Stimulated activated naive B cell treated with anti-CD40 and anti-IgM and Interleukin-4, amounts not matched to agents 10 μg/mL and 1 μg/mL and 100 μg/mL, for 72 hours (primary cell): ENCODE measurements around the gene TMEFF2.
"Not testable (repeated sequence)": the region's sequence is repeated elsewhere in the genome, so short reads cannot be mapped to it uniquely, and the experiment has no call there.

Experiments used
- ATAC-seq, 2 donors: fragments of 150-1000 bp; cut with Tn5 transposase; replicated peaks; 2 replicates each; pipeline ENCODE4 v1.10.0; 2021; ENCODE audit warnings: moderate library complexity in 1 of 2
- DNase-seq: peaks from one replicate; pipeline ENCODE4 v3.0.0; 2021
- H3K27ac Mint-ChIP-seq: one replicate; pipeline ENCODE4 v1.8.0; 2022; ENCODE audit warnings: mild to moderate bottlenecking, mixed read lengths
- H3K27me3 Mint-ChIP-seq, 2 donors: one replicate each; pipeline ENCODE4 v1.8.0; 2022; ENCODE audit warnings: mixed read lengths in 2 of 2
- H3K36me3 Mint-ChIP-seq, 2 donors: one replicate each; pipeline ENCODE4 v1.8.0; 2022; ENCODE audit warnings: mixed read lengths in 2 of 2, mild to moderate bottlenecking in 1 of 2
- H3K4me1 Mint-ChIP-seq, 2 donors: one replicate each; pipeline ENCODE4 v1.8.0; 2022; ENCODE audit warnings: mixed read lengths in 2 of 2, mild to moderate bottlenecking in 1 of 2
- H3K4me3 Mint-ChIP-seq, 2 donors: one replicate each; pipeline ENCODE4 v1.8.0; 2022; ENCODE audit warnings: mild to moderate bottlenecking in 2 of 2, mixed read lengths in 2 of 2, moderate library complexity in 1 of 2
- H3K9me3 Mint-ChIP-seq, 2 donors: one replicate each; pipeline ENCODE4 v1.8.0; 2022; ENCODE audit warnings: mixed read lengths in 2 of 2, mild to moderate bottlenecking in 1 of 2

The TMEFF2 gene

GRCh38 chr2:192130312-192130711 lies 64.4 kb downstream of the TMEFF2 start:
- not testable (repeated sequence) for H3K4me3 Mint-ChIP-seq, H3K27ac Mint-ChIP-seq, ATAC-seq, DNase-seq, H3K27me3 Mint-ChIP-seq, H3K9me3 Mint-ChIP-seq, H3K4me1 Mint-ChIP-seq, H3K36me3 Mint-ChIP-seq

DNA sequence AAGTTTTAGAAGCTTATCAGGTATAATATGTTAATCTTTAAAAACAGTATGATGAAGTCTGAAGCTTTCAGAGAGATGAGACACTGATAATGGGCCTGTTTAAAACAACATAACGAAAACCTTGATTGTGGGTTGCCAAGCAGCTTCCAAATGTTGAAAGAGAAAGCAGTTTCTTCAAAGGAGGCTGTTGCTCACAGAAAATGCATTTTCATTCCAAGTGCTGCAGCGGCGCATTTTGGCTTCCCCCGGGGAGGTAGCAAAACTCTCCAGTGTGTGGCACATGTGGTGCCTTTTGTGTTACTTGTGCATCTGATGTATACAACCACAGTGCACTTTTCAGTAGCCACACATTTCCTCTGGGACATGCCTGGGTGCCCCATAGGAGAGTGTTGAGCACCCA lies 66.1 kb downstream of the TMEFF2 start:
- ATAC-seq (no peak), DNase-seq (no peak)
- no peaks in the 10 kb centered on the region for H3K36me3 Mint-ChIP-seq
- no peak overlapping the region for H3K27ac Mint-ChIP-seq
- H3K9me3 Mint-ChIP-seq, result no peaks in the 10 kb centered on the region
- no peaks in the 10 kb centered on the region for H3K4me1 Mint-ChIP-seq
- H3K27me3 Mint-ChIP-seq, result peaks cover 0 to 6% of the 10 kb centered on the region in 2 donors
- H3K4me3 Mint-ChIP-seq, result no peak overlapping the region

GRCh38 chr2:192127434-192127833 lies 67.3 kb downstream of the TMEFF2 start:
- Mint-ChIP-seq H3K4me3 (no peak overlapping the region), H3K27ac (no peak overlapping the region), H3K27me3 (peaks cover 0 to 6% of the 10 kb centered on the region in 2 donors), H3K4me1 (no peaks in the 10 kb centered on the region), H3K9me3 (no peaks in the 10 kb centered on the region), H3K36me3 (no peaks in the 10 kb centered on the region)
- ATAC-seq (no peak), DNase-seq (no peak)

DNA sequence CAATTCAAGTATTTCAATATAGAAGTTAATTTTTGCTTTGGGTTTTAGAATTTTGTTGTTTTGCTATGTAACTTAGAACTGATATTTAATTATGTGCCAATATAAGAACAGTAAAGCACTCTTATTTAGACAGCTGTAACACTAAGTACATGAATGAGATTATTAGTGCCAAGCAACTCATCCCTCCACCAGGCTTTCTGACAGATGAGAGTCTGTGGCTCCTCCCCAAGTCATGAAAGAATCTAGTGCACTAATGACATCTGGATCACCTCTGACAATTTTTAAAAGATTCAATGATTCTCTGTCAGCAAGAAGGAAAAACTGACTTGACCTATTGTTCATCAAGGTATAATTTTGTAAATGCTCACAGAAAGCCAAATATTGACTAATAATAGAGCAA lies 67.8 kb downstream of the TMEFF2 start:
- peaks cover 0 to 6% of the 10 kb centered on the region in 2 donors for H3K27me3 Mint-ChIP-seq
- H3K36me3 Mint-ChIP-seq, result no peaks in the 10 kb centered on the region
- H3K27ac Mint-ChIP-seq, result no peak overlapping the region
- ATAC-seq (no peak), DNase-seq (no peak)
- no peaks in the 10 kb centered on the region for H3K9me3 Mint-ChIP-seq
- H3K4me1 Mint-ChIP-seq, result no peaks in the 10 kb centered on the region
- no peak overlapping the region for H3K4me3 Mint-ChIP-seq

DNA sequence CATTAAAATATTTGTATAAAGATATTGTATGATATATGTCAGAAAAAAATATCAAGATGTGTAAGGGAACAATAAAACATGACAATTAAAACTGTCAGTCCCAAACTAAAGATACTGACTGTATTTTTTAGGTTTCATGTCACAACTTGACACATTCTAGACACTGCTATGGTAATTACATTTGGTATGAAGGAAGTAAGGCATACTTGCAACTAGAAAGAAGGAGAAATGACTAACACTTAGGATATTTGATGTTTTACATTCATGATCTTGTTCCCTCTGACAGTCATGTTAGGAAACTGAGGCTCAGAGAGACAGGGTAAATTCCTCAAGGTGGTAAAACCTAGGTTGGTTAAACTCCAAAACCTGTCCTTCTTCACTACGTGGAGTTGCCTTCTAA lies 68.3 kb downstream of the TMEFF2 start:
- no peak for DNase-seq
- Mint-ChIP-seq H3K27ac (no peak overlapping the region), H3K4me1 (no peaks in the 10 kb centered on the region), H3K27me3 (peaks cover 0 to 3% of the 10 kb centered on the region in 2 donors), H3K4me3 (no peak overlapping the region), H3K36me3 (no peaks in the 10 kb centered on the region), H3K9me3 (no peaks in the 10 kb centered on the region)
- ATAC-seq, result no peak

- DNase-seq, result no peak
- Mint-ChIP-seq H3K27me3 (no peaks in the 10 kb centered on the region), H3K36me3 (no peaks in the 10 kb centered on the region), H3K27ac (no peak overlapping the region), H3K4me3 (no peak overlapping the region), H3K9me3 (no peaks in the 10 kb centered on the region), H3K4me1 (no peaks in the 10 kb centered on the region)
- ATAC-seq, result no peak
Observed at GRCh38 chr2:192124571-192124970, 70.2 kb downstream of the TMEFF2 start.

DNA sequence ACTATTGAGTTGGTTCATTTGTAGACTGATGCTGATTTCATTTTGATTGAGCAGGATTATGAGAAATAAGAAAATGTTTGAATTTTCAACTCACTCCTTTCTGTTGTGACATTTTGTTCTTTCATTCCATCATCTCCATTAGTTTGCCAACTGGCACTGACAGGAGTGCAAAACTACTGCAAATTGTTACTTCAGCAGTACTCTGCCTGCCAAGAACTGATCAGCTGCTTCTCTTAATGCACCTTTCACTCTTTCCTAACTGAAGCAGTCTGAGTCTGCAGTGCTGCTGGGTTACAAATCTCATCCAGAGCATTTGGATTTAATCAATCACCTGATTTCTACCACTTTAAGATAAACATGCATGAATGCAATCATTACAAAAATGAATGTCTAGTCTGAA lies 70.9 kb downstream of the TMEFF2 start:
- no peaks in the 10 kb centered on the region for H3K36me3 Mint-ChIP-seq
- no peaks in the 10 kb centered on the region for H3K27me3 Mint-ChIP-seq
- H3K4me3 Mint-ChIP-seq, result no peak overlapping the region
- DNase-seq (no peak), ATAC-seq (no peak)
- H3K27ac Mint-ChIP-seq, result no peak overlapping the region
- no peaks in the 10 kb centered on the region for H3K4me1 Mint-ChIP-seq
- no peaks in the 10 kb centered on the region for H3K9me3 Mint-ChIP-seq

- H3K9me3 Mint-ChIP-seq, result peaks cover 0 to 1% of the 10 kb centered on the region in 2 donors
- no peak for ATAC-seq
- no peak for DNase-seq
- no peaks in the 10 kb centered on the region for H3K27me3 Mint-ChIP-seq
- H3K4me3 Mint-ChIP-seq, result no peak overlapping the region
- H3K27ac Mint-ChIP-seq, result no peak overlapping the region
- H3K36me3 Mint-ChIP-seq, result no peaks in the 10 kb centered on the region
- no peaks in the 10 kb centered on the region for H3K4me1 Mint-ChIP-seq
Observed at GRCh38 chr2:192122946-192123345, 71.8 kb downstream of the TMEFF2 start.

DNA sequence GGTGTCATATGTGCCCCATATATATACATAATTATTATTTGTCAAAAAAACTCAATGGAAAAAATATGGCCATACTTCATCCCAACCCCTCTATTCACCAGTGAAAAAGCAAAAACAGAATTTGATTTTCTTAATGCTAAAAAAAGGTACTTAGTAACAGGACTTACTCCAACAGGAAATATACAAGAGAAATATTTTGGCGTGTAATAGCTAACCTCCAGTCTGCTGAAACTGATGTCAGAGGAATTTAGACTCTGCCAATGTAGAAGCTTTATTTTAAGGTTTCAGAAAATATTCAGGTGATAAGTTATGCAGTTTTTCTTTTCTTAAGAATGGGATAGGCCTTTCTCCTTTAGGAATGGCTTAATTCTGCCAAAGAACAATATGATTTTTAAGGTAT lies 72.6 kb downstream of the TMEFF2 start:
- H3K36me3 Mint-ChIP-seq, result no peaks in the 10 kb centered on the region
- H3K9me3 Mint-ChIP-seq, result peaks cover 1 to 5% of the 10 kb centered on the region in 2 donors
- no peak for ATAC-seq
- no peak for DNase-seq
- H3K4me1 Mint-ChIP-seq, result no peaks in the 10 kb centered on the region
- H3K4me3 Mint-ChIP-seq, result no peak overlapping the region
- no peaks in the 10 kb centered on the region for H3K27me3 Mint-ChIP-seq
- H3K27ac Mint-ChIP-seq, result no peak overlapping the region

DNA sequence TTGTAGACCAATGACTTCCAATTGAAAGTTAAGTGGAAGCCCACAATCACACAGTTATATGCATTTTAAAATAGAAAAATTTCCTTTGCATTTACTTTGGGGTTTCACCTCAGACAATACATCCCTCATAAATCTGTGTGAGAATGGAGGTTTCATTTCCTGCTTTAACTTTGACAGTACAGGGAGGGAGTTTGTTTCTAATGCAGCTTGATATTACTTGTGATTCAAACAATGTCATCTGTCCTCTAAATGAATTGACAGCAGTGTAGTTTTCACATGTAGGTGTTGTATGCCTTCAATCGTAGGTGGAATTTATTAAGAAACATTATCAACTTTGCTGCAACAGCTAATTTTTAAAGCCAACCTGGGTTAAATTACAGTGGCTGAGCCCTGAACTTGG lies 75.2 kb downstream of the TMEFF2 start:
- H3K9me3 Mint-ChIP-seq, result peaks cover 6 to 11% of the 10 kb centered on the region in 2 donors

GRCh38 chr2:192117705-192118104 lies 77.0 kb downstream of the TMEFF2 start:
- no peak for DNase-seq
- no peaks in the 10 kb centered on the region for H3K36me3 Mint-ChIP-seq
- H3K4me1 Mint-ChIP-seq, result no peaks in the 10 kb centered on the region
- peaks cover 0 to 5% of the 10 kb centered on the region in 2 donors for H3K27me3 Mint-ChIP-seq
- no peak for ATAC-seq
- H3K9me3 Mint-ChIP-seq, result peaks cover 6 to 11% of the 10 kb centered on the region in 2 donors
- H3K27ac Mint-ChIP-seq, result no peak overlapping the region
- H3K4me3 Mint-ChIP-seq, result no peak overlapping the region

More for the DNA sequence above, 75.2 kb downstream of the TMEFF2 start:
- no peak for ATAC-seq
- Mint-ChIP-seq H3K36me3 (no peaks in the 10 kb centered on the region), H3K4me1 (no peaks in the 10 kb centered on the region), H3K27me3 (peaks cover 0 to 5% of the 10 kb centered on the region in 2 donors), H3K4me3 (no peak overlapping the region), H3K27ac (no peak overlapping the region)
- DNase-seq, result no peak

DNA sequence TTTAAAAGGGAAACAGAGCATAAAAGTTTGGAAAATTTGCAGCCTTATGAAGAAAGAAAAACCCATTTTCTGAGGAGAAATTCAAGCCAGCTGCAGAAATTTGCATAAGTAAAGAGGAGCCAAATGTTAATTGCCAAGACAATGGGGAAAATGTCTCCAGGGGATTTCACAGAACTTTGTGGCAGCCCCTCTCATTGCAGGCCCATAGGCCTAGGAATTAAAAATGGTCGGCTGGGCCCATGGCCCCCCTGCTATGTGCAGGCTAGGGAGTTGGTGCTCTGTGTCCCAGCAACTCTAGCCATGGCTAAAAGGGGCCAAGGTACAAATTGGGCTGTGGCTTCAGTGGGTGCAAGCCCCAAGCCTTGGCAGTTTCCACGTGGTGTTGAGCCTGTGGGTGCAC lies 83.2 kb downstream of the TMEFF2 start:
- H3K9me3 Mint-ChIP-seq, H3K36me3 Mint-ChIP-seq, H3K4me1 Mint-ChIP-seq, H3K27me3 Mint-ChIP-seq, ATAC-seq, H3K27ac Mint-ChIP-seq, DNase-seq, H3K4me3 Mint-ChIP-seq: not testable (repeated sequence)

- no peak overlapping the region for H3K4me3 Mint-ChIP-seq
Observed at GRCh38 chr2:192099742-192100141, 95.0 kb downstream of the TMEFF2 start.

GRCh38 chr2:192098814-192099491 lies 95.8 kb downstream of the TMEFF2 start:
- H3K27me3 Mint-ChIP-seq, result no peaks in the 10 kb centered on the region
- DNase-seq, result no peak
- H3K36me3 Mint-ChIP-seq, result no peaks in the 10 kb centered on the region
- no peaks in the 10 kb centered on the region for H3K9me3 Mint-ChIP-seq
- ATAC-seq, result no peak
- H3K27ac Mint-ChIP-seq, result no peak overlapping the region
- H3K4me3 Mint-ChIP-seq, result no peak overlapping the region
- no peaks in the 10 kb centered on the region for H3K4me1 Mint-ChIP-seq

More at GRCh38 chr2:192099742-192100141, 95.0 kb downstream of the TMEFF2 start:
- Mint-ChIP-seq H3K36me3 (no peaks in the 10 kb centered on the region), H3K27me3 (no peaks in the 10 kb centered on the region), H3K4me1 (no peaks in the 10 kb centered on the region), H3K9me3 (no peaks in the 10 kb centered on the region), H3K27ac (no peak overlapping the region)
- DNase-seq, result no peak
- ATAC-seq, result no peak

DNA sequence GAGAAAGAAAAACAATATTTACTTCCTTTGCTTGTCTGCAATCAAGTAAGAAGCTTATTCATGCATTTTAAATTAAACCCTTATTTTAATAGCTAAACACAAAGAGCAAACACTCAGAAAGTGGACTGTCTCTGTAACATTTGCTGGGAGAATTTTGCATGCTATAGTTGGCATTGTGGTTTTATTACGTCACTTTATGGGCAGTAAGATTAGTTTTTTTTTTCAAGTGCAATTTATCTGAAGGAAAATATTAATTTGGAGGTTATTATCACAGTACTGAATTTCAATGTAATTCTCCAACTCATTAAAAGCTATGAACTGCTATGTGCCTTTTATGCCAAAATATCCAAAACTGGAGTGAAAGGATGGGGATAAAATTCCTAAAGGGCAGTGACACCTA lies 103.3 kb downstream of the TMEFF2 start:
- DNase-seq (no peak), ATAC-seq (no peak)
- no peaks in the 10 kb centered on the region for H3K36me3 Mint-ChIP-seq
- no peak overlapping the region for H3K27ac Mint-ChIP-seq
- no peaks in the 10 kb centered on the region for H3K9me3 Mint-ChIP-seq
- peaks cover 0 to 5% of the 10 kb centered on the region in 2 donors for H3K27me3 Mint-ChIP-seq
- H3K4me3 Mint-ChIP-seq, result no peak overlapping the region
- peaks cover 0 to 4% of the 10 kb centered on the region in 2 donors for H3K4me1 Mint-ChIP-seq

DNA sequence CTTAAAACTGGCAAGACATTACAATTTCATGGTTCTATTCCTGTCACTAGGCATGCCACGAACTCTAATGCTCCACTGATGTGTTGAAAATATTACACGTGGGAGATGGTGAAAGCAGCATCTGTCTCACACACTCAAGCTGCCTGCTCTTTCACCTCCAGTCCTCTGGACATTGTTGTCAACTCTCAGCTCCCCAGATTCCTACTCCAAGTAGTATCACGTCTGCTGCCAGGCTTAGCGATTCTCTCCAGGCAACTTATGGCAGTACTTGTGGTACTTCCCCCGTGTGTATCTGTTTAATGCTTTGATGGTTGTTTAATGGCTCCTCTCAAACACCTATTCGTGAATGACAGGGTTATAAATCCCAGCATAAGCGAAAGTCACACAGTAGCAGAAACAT lies 103.8 kb downstream of the TMEFF2 start:
- H3K9me3 Mint-ChIP-seq, result no peaks in the 10 kb centered on the region
- H3K4me1 Mint-ChIP-seq, result peaks cover 0 to 4% of the 10 kb centered on the region in 2 donors
- H3K27me3 Mint-ChIP-seq, result peaks cover 0 to 5% of the 10 kb centered on the region in 2 donors
- ATAC-seq, result no peak
- no peak overlapping the region for H3K4me3 Mint-ChIP-seq
- DNase-seq, result no peak
- H3K27ac Mint-ChIP-seq, result no peak overlapping the region
- no peaks in the 10 kb centered on the region for H3K36me3 Mint-ChIP-seq
